Measurements from ENCODE around the gene SLC4A9.
"Not testable (repeated sequence)": the region's sequence is repeated elsewhere in the genome, so short reads cannot be mapped to it uniquely, and the experiment has no call there.

The SLC4A9 gene

GRCh38 chr5:140401362-140402257 lies 41.6 kb downstream of the SLC4A9 start, which contains the start of gene ANKHD1:
Gene ANKHD1, plus strand, starts transcription at chr5:140401833. Its CDS starts 135 bp downstream, at chr5:140401968.
- DNase-seq, result peak; percentile 94

- DNase-seq, result no peak
These were observed 42.5 kb downstream of the SLC4A9 start for GRCh38 chr5:140402258-140403074.

- no peak for DNase-seq
These were observed 43.6 kb downstream of the SLC4A9 start for GRCh38 chr5:140403613-140404012.

GRCh38 chr5:140408750-140409241 lies 48.8 kb downstream of the SLC4A9 start:
- no peak for DNase-seq

GRCh38 chr5:140413230-140413629 lies 53.2 kb downstream of the SLC4A9 start:
- no peak for DNase-seq

GRCh38 chr5:140417235-140417634 lies 57.2 kb downstream of the SLC4A9 start:
- no peak for DNase-seq

GRCh38 chr5:140418862-140419520 lies 59.0 kb downstream of the SLC4A9 start:
- DNase-seq, result no peak

- DNase-seq, result no peak
These were observed 60.2 kb downstream of the SLC4A9 start for GRCh38 chr5:140420226-140420570.

GRCh38 chr5:140420665-140421361 lies 60.8 kb downstream of the SLC4A9 start:
- DNase-seq, result no peak

- DNase-seq, result not testable (repeated sequence)
These were observed 61.4 kb downstream of the SLC4A9 start for GRCh38 chr5:140421375-140421774.

GRCh38 chr5:140423609-140424008 lies 63.6 kb downstream of the SLC4A9 start:
- DNase-seq, result no peak

- DNase-seq, result no peak
These were observed 64.1 kb downstream of the SLC4A9 start for GRCh38 chr5:140424135-140424534.
